SK-N-SH treated with all-trans-retinoic acid at 6 μM for 48 hours (cell line): ENCODE measurements around the gene DOK5.

ENCODE experiments used
- ATAC-seq: fragments of 200-7000 bp; cut with Tn5 transposase; 3 replicates; pipeline ENCODE4 v1.9.1; 2020; ENCODE audit warnings: mild to moderate bottlenecking, moderate library complexity
- ARNTL ChIP-seq: fragments of 450-650 bp; formaldehyde crosslinking; IDR thresholded peaks from 2 replicates; pipeline ENCODE4 v1.5.0; 2020; ENCODE audit warnings: low read depth, mild to moderate bottlenecking, moderate library complexity, borderline replicate concordance
- BACH2 ChIP-seq: fragments of 250-450 bp; sonication (Bioruptor Pico); IDR thresholded peaks from 2 replicates; pipeline ENCODE4 v1.9.0; 2021; ENCODE audit warnings: mild to moderate bottlenecking, borderline replicate concordance
- GLIS3 ChIP-seq: fragments of 250-450 bp; sonication (Bioruptor Pico); IDR thresholded peaks from 2 replicates; pipeline ENCODE4 v1.5.0; 2020; ENCODE audit warnings: mild to moderate bottlenecking, moderate library complexity
- ISL1 ChIP-seq: fragments of 250-450 bp; sonication (Bioruptor Pico); IDR thresholded peaks from 2 replicates; pipeline ENCODE4 v2.1.2; 2022; ENCODE audit warnings: mild to moderate bottlenecking, moderate library complexity
- OSR1 ChIP-seq: fragments of 250-450 bp; sonication (Bioruptor Pico); IDR thresholded peaks from 2 replicates; pipeline ENCODE4 v1.8.0; 2022; ENCODE audit warnings: moderate library complexity, mild to moderate bottlenecking, inconsistent platforms
- PPARA ChIP-seq: fragments of 250-450 bp; sonication (Bioruptor Pico); IDR thresholded peaks from 2 replicates; pipeline ENCODE4 v1.5.0; 2020; ENCODE audit warnings: mild to moderate bottlenecking, borderline replicate concordance
- RARB ChIP-seq: fragments of 250-450 bp; sonication (Bioruptor Pico); IDR thresholded peaks from 2 replicates; pipeline ENCODE4 v1.8.0; 2021; ENCODE audit warnings: mild to moderate bottlenecking, moderate library complexity
- SNAI2 ChIP-seq: fragments of 250-450 bp; sonication (Bioruptor Pico); IDR thresholded peaks from 2 replicates; pipeline ENCODE4 v1.5.0; 2020; ENCODE audit warnings: mild to moderate bottlenecking, moderate library complexity
- TCF4 ChIP-seq: fragments of 250-450 bp; sonication (Bioruptor Pico); IDR thresholded peaks from 2 replicates; pipeline ENCODE4 v1.8.0; 2021; ENCODE audit warnings: mild to moderate bottlenecking, moderate library complexity, borderline replicate concordance
- TOX ChIP-seq: fragments of 250-450 bp; sonication (Bioruptor Pico); IDR thresholded peaks from 2 replicates; pipeline ENCODE4 v1.8.0; 2021; ENCODE audit warnings: mild to moderate bottlenecking, moderate library complexity, borderline replicate concordance
- ZC3H10 ChIP-seq: fragments of 250-450 bp; sonication (Bioruptor Pico); IDR thresholded peaks from 2 replicates; pipeline ENCODE4 v1.5.1; 2021; ENCODE audit warnings: mild to moderate bottlenecking, moderate library complexity
- ZFP3 ChIP-seq: fragments of 250-450 bp; sonication (Bioruptor Pico); IDR thresholded peaks from 2 replicates; pipeline ENCODE4 v1.5.0; 2020; ENCODE audit warnings: mild to moderate bottlenecking, moderate library complexity
- ZNF565 ChIP-seq: fragments of 450-650 bp; formaldehyde crosslinking; conservative IDR thresholded peaks from 2 replicates; pipeline ENCODE4 v1.5.0; 2020; ENCODE audit warnings: low read depth, mild to moderate bottlenecking, moderate library complexity
- ZNF8 ChIP-seq: fragments of 450-650 bp; formaldehyde crosslinking; IDR thresholded peaks from 2 replicates; pipeline ENCODE4 v1.5.0; 2020; ENCODE audit warnings: mild to moderate bottlenecking, moderate library complexity
- TF ChIP-seq, protein P1 (sequence below): fragments of 250-450 bp; sonication (Bioruptor Pico); IDR thresholded peaks from 2 replicates; pipeline ENCODE4 v1.5.0; 2020; ENCODE audit warnings: mild to moderate bottlenecking, moderate library complexity
- TF ChIP-seq, protein P2 (sequence below): fragments of 250-450 bp; sonication (Bioruptor Pico); IDR thresholded peaks from 2 replicates; pipeline ENCODE4 v1.5.1; 2021; ENCODE audit warnings: mild to moderate bottlenecking, moderate library complexity
- TF ChIP-seq, protein P3 (sequence below): fragments of 250-450 bp; sonication (Bioruptor Pico); IDR thresholded peaks from 2 replicates; pipeline ENCODE4 v1.8.0; 2020; ENCODE audit warnings: mild to moderate bottlenecking, moderate library complexity, borderline replicate concordance
- TF ChIP-seq, protein P4 (sequence below): fragments of 250-450 bp; sonication (Bioruptor Pico); IDR thresholded peaks from 2 replicates; pipeline ENCODE4 v1.8.0; 2021; ENCODE audit warnings: low read depth, mild to moderate bottlenecking, moderate library complexity, borderline replicate concordance

DOK5 gene

DNA sequence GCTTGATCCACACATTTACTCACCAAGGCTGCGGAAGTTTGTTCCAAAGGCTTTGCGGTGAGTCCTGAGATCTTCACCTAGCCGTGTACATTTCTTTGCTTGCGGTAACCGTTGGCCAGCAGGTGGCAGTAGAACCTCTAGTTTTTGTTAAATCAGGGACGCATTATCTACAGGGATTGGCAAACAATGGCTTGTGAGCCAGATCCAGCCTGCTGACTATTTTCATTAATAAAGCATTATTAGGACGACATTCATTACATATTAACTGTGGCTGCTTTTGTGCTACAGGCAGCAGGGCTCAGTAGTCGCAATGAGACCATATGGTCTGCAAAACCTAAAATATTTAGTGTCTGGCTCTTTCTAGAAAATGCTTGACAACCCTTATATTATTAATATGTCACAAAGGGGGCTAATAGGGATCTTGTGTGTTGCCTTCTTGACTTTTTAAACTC lies 174.1 kb downstream of the DOK5 start:
- peak; percentile 97 for ATAC-seq

DNA sequence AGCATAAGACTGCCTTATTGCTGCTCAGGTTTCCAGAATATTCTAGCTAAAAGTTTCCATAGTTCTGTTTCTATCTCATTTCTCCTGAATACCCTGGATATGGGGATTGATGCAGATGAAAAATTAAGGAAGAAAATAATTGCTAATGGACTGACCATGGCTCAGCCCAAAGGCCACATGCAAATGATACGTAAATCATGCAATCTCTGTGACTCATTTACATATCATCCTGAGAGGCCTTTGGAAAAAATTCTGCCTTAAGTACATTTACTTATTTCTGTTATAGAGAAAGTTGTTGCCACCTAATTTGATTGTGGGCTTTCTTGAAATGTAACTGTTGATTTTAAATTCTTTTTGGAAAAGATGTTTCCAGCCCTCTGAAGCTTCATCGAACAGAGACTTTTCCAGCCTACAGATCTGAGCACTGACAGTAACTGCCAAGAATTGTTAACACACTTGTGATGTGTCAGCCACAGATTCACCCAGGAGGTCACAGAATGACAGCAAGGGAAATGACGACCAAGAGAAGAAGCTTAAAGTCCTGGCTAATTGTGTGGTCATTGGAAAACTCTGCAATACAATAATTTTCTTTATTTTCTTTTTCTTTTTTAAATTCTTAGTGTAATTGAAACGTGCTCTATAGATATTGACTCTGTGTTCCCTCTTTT lies 174.8 kb downstream of the DOK5 start:
- no peak for ATAC-seq
- TF ChIP-seq, protein P1, sequence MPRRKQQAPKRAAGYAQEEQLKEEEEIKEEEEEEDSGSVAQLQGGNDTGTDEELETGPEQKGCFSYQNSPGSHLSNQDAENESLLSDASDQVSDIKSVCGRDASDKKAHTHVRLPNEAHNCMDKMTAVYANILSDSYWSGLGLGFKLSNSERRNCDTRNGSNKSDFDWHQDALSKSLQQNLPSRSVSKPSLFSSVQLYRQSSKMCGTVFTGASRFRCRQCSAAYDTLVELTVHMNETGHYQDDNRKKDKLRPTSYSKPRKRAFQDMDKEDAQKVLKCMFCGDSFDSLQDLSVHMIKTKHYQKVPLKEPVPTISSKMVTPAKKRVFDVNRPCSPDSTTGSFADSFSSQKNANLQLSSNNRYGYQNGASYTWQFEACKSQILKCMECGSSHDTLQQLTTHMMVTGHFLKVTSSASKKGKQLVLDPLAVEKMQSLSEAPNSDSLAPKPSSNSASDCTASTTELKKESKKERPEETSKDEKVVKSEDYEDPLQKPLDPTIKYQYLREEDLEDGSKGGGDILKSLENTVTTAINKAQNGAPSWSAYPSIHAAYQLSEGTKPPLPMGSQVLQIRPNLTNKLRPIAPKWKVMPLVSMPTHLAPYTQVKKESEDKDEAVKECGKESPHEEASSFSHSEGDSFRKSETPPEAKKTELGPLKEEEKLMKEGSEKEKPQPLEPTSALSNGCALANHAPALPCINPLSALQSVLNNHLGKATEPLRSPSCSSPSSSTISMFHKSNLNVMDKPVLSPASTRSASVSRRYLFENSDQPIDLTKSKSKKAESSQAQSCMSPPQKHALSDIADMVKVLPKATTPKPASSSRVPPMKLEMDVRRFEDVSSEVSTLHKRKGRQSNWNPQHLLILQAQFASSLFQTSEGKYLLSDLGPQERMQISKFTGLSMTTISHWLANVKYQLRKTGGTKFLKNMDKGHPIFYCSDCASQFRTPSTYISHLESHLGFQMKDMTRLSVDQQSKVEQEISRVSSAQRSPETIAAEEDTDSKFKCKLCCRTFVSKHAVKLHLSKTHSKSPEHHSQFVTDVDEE (CRISPR knock-in tag) = no peak
- TF ChIP-seq ARNTL (CRISPR knock-in tag) (no peak), PPARA (CRISPR knock-in tag) (no peak), ZC3H10 (CRISPR knock-in tag) (no peak), BACH2 (no peak), ZNF8 (no peak), SNAI2 (CRISPR knock-in tag) (no peak), ZFP3 (CRISPR knock-in tag) (no peak), GLIS3 (CRISPR knock-in tag) (no peak), TCF4 (no peak), ISL1 (CRISPR knock-in tag) (no peak), ZNF565 (CRISPR knock-in tag) (no peak), OSR1 (CRISPR knock-in tag) (no peak)
- TF ChIP-seq, protein P2, sequence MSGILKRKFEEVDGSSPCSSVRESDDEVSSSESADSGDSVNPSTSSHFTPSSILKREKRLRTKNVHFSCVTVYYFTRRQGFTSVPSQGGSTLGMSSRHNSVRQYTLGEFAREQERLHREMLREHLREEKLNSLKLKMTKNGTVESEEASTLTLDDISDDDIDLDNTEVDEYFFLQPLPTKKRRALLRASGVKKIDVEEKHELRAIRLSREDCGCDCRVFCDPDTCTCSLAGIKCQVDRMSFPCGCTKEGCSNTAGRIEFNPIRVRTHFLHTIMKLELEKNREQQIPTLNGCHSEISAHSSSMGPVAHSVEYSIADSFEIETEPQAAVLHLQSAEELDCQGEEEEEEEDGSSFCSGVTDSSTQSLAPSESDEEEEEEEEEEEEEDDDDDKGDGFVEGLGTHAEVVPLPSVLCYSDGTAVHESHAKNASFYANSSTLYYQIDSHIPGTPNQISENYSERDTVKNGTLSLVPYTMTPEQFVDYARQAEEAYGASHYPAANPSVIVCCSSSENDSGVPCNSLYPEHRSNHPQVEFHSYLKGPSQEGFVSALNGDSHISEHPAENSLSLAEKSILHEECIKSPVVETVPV (CRISPR knock-in tag) = no peak
- TF ChIP-seq, protein P3, sequence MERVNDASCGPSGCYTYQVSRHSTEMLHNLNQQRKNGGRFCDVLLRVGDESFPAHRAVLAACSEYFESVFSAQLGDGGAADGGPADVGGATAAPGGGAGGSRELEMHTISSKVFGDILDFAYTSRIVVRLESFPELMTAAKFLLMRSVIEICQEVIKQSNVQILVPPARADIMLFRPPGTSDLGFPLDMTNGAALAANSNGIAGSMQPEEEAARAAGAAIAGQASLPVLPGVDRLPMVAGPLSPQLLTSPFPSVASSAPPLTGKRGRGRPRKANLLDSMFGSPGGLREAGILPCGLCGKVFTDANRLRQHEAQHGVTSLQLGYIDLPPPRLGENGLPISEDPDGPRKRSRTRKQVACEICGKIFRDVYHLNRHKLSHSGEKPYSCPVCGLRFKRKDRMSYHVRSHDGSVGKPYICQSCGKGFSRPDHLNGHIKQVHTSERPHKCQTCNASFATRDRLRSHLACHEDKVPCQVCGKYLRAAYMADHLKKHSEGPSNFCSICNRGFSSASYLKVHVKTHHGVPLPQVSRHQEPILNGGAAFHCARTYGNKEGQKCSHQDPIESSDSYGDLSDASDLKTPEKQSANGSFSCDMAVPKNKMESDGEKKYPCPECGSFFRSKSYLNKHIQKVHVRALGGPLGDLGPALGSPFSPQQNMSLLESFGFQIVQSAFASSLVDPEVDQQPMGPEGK = no peak
- TF ChIP-seq, protein P4, sequence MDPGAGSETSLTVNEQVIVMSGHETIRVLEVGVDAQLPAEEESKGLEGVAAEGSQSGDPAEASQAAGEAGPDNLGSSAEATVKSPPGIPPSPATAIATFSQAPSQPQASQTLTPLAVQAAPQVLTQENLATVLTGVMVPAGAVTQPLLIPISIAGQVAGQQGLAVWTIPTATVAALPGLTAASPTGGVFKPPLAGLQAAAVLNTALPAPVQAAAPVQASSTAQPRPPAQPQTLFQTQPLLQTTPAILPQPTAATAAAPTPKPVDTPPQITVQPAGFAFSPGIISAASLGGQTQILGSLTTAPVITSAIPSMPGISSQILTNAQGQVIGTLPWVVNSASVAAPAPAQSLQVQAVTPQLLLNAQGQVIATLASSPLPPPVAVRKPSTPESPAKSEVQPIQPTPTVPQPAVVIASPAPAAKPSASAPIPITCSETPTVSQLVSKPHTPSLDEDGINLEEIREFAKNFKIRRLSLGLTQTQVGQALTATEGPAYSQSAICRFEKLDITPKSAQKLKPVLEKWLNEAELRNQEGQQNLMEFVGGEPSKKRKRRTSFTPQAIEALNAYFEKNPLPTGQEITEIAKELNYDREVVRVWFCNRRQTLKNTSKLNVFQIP (CRISPR knock-in tag) = no peak

More for the DNA sequence above, 174.1 kb downstream of the DOK5 start:
- TF ChIP-seq ZNF8 (no peak), TOX (CRISPR knock-in tag) (no peak)

DNA sequence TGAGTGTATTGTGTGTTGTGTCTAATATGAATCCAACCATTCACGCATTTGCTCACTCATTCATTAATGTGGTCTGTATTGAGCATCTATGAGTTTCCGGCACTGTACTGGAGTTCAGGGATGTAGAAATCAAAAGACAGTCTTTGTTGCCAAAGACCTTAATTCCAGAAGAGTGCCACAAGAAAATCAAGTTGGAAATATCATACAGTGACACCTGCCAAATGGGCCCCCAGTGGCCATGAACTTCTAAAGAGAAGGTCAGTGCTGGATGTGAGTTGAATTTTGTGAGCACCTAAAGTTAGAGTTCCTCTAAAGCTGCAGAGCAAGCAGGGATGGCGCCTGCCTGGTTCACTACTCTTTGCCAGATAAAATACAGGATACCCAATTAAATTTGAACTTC lies 175.9 kb downstream of the DOK5 start:
- no peak for ATAC-seq

More for the DNA sequence above, 175.9 kb downstream of the DOK5 start:
- TF ChIP-seq TCF4 = no peak
- TF ChIP-seq, protein P3 = no peak
- TF ChIP-seq ZC3H10 (CRISPR knock-in tag) = no peak
- TF ChIP-seq PPARA (CRISPR knock-in tag) = no peak
- TF ChIP-seq RARB (CRISPR knock-in tag) = no peak
- no peak for TF ChIP-seq SNAI2 (CRISPR knock-in tag)
